ENCODE measurements around the gene ADCY9.

DNA sequence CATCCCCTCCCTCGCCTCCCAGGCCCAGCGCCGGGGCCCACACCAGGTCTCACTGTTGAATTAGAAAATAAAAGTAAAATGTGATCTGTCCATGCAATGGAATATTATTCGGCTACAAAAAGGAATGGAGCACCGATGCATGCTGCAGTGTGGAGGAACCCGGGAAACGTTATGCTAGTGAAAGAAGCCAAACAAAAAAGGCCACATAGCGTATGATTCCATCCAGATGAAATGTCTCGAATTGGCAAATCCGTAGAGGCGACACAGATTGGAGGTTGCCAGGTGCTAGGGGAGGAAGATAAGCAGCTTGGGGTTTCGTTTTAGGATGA, 972 bp upstream of the ADCY9 start:
- TF ChIP-seq EZH2phosphoT487 (IDR thresholded peaks at IDR 0.05; ENCODE audit: insufficient read depth, low read depth): no peak
- no peak for TF ChIP-seq EZH2 (IDR thresholded peaks at IDR 0.05; ENCODE audit: insufficient read depth, poor library complexity, severe bottlenecking)
